Right lobe of liver (tissue), 4 donors: Measurements from ENCODE around the gene ATAD1.

Source experiments
- CTCF ChIP-seq, 4 donors: fragments of 200-600 bp in 3 of 4; fragments of 450-650 bp in 1 of 4; IDR thresholded peaks; one replicate each; pipeline versions ENCODE4 v1.5.1 to v1.8.0; 2016 to 2022; ENCODE audit warnings: antibody characterized with exemption in 4 of 4, mild to moderate bottlenecking in 2 of 4
- POLR2A ChIP-seq: fragments of 450-650 bp; IDR thresholded peaks from one replicate; pipeline ENCODE4 v1.6.1; 2017; ENCODE audit warnings: antibody characterized with exemption, mild to moderate bottlenecking
- donor health status: DM: no; HTN: no; CAD: no.
- donor health status: DM: no; HTN: no; CAD: no.
- donor health status: DM: no; HTN: yes; CAD: no.

- TF ChIP-seq POLR2A (no peak), CTCF (IDR thresholded peaks at IDR 0.05) (no peak)
These were observed 671 bp upstream of the ATAD1 start for GRCh38 chr10:87818505-87819288.
